ENCODE results near the gene LONRF2. TPM values are rescaled to one million over a fixed set of nuclear protein-coding genes. Genes with fewer than 3 reads are reported as not detected.

Gene LONRF2
- total RNA-seq, 1 experiment from 2014 or later: 1.1 TPM

DNA sequence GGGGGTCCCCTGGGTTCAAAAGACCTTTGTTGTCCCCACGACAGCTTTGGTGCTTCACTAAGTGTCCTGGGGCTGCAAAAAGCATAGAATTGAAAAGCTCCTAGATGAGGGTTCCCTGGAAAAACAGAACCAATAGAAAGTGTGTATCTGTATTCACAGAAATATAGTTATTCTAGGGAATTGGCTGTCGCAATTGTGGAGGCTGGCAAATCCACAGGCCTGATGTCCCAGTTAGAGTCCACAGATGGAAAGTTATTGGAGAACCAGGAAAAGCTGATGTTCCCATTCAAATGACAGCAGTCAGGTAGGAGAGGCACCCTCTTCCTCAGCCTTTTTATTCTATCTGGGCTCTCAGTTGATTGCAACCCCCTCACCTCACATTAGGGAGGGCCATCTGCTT is 65.5 kb downstream of the LONRF2 start:
- Histone ChIP-seq H3K9me2 (replicated peaks; ENCODE audit: low read length) (no peaks in the 10 kb centered on the region), H3K4me2 (ENCODE audit: low read length) (no peak overlapping the region), H3K4me3 (ENCODE audit: low read length) (no peak overlapping the region), H3K27me3 (ENCODE audit: low read length) (no peaks in the 10 kb centered on the region), H3K79me2 (ENCODE audit: low read length) (no peaks in the 10 kb centered on the region), H3K9me3 (ENCODE audit: low read length) (no peaks in the 10 kb centered on the region), H2AFZ (ENCODE audit: low read length) (no peak overlapping the region), H4K20me1 (ENCODE audit: low read length) (no peaks in the 10 kb centered on the region), H3K27ac (ENCODE audit: low read length) (no peak overlapping the region), H3K4me1 (ENCODE audit: insufficient read depth, low read length) (no peaks in the 10 kb centered on the region), H3K36me3 (ENCODE audit: low read depth, low read length) (no peaks in the 10 kb centered on the region), H3K9ac (ENCODE audit: low read length) (no peak overlapping the region), H3F3A (ENCODE audit: low read length, unreplicated experiment) (no peaks in the 10 kb centered on the region)
- no peak for ATAC-seq
- no peak for DNase-seq
- POLR2A ChIA-PET (ENCODE audit: unreplicated experiment): no interaction called here
- CTCF ChIA-PET: no interaction called here
- intact Hi-C loops (cut with micrococcal nuclease): no loop called here
- TF ChIP-seq CTCF (conservative IDR thresholded peaks at IDR 0.05; ENCODE audit: low read depth, low read length): no peak
- no TSS peak for BruUV-seq (replicated peaks)

DNA sequence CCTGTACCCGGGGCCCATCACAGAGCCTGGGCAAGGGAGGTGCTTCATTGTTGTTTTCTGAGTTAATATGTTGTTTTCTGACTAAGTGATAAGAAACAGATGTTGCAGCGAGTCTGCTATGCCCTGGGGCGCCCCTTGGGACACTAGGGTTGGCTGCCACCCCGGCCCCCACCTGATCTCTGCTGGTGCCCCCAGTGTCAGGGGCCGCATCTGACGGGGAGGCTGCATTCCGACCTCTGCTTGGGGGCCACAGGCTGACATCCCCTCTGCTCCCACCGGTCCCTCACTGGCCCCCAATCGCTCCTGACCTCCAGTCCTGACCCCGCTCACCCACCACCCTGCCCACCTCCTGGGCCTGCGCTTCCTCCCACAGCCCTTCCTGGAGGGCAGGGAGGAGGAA is 65.9 kb downstream of the LONRF2 start:
- Histone ChIP-seq H3K79me2 (ENCODE audit: low read length) (no peaks in the 10 kb centered on the region), H3K27me3 (ENCODE audit: low read length) (no peaks in the 10 kb centered on the region), H2AFZ (ENCODE audit: low read length) (no peak overlapping the region), H3K9me2 (replicated peaks; ENCODE audit: low read length) (no peaks in the 10 kb centered on the region), H3K4me3 (ENCODE audit: low read length) (no peak overlapping the region), H3F3A (ENCODE audit: low read length, unreplicated experiment) (no peaks in the 10 kb centered on the region), H3K4me2 (ENCODE audit: low read length) (no peak overlapping the region), H4K20me1 (ENCODE audit: low read length) (no peaks in the 10 kb centered on the region), H3K27ac (ENCODE audit: low read length) (no peak overlapping the region), H3K36me3 (ENCODE audit: low read depth, low read length) (no peaks in the 10 kb centered on the region), H3K9me3 (ENCODE audit: low read length) (no peaks in the 10 kb centered on the region), H3K4me1 (ENCODE audit: insufficient read depth, low read length) (no peaks in the 10 kb centered on the region), H3K9ac (ENCODE audit: low read length) (no peak overlapping the region)
- DNase-seq (no peak), ATAC-seq (no peak)
- no TSS peak for BruUV-seq (replicated peaks)
- TF ChIP-seq EZH2phosphoT487 (IDR thresholded peaks at IDR 0.05; ENCODE audit: borderline replicate concordance, low read length) (no peak), EZH2 (IDR thresholded peaks at IDR 0.05; ENCODE audit: low read length, unreplicated experiment) (no peak)
- intact Hi-C loops (cut with micrococcal nuclease): no loop called here
- ChIA-PET POLR2A (ENCODE audit: unreplicated experiment) (no interaction called here), CTCF (no interaction called here)

DNA sequence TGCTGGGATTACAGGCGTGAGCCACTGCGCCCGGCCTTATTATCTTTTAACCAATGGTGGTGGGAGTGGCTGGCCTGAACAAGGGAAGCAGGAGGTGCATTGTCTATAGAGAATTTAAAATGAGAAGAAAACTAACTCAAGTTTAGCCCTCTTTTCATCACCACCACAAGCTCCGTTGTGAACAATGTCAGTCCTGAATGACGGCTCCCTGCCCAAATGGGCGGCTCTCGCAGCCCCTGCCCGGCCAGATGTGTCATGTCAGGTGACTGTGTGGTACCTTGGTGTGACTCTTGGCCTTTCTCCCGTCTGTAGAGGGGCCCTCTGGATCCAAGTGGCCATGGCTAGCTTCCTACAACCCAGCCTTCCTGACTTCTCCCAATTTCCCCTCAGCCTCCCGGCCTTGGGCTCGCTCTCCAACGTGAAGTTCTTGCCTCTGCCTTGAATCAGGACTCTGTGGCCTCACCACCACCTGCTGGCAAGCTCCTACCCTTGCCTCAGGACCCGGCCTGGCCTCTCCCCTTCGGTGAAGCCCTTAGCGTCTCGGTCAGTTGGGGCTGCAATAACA is 67.6 kb downstream of the LONRF2 start:
- ATAC-seq (no peak), DNase-seq (no peak)
- Histone ChIP-seq H3F3A (ENCODE audit: low read length, unreplicated experiment) (no peaks in the 10 kb centered on the region), H3K4me3 (ENCODE audit: low read length) (no peak overlapping the region), H3K4me2 (ENCODE audit: low read length) (no peak overlapping the region), H3K27ac (ENCODE audit: low read length) (no peak overlapping the region), H3K9me2 (replicated peaks; ENCODE audit: low read length) (no peaks in the 10 kb centered on the region), H4K20me1 (ENCODE audit: low read length) (no peaks in the 10 kb centered on the region), H3K36me3 (ENCODE audit: low read depth, low read length) (no peaks in the 10 kb centered on the region), H3K4me1 (ENCODE audit: insufficient read depth, low read length) (no peaks in the 10 kb centered on the region), H2AFZ (ENCODE audit: low read length) (no peak overlapping the region), H3K9me3 (ENCODE audit: low read length) (no peaks in the 10 kb centered on the region), H3K27me3 (ENCODE audit: low read length) (no peaks in the 10 kb centered on the region), H3K9ac (ENCODE audit: low read length) (no peak overlapping the region), H3K79me2 (ENCODE audit: low read length) (no peaks in the 10 kb centered on the region)
- ChIA-PET CTCF (no interaction called here), POLR2A (ENCODE audit: unreplicated experiment) (no interaction called here)
- intact Hi-C loops (cut with micrococcal nuclease): no loop called here
- BruUV-seq (replicated peaks): no TSS peak
- TF ChIP-seq CTCF (conservative IDR thresholded peaks at IDR 0.05; ENCODE audit: low read depth, low read length) (no peak), EZH2phosphoT487 (IDR thresholded peaks at IDR 0.05; ENCODE audit: borderline replicate concordance, low read length) (no peak), EZH2 (IDR thresholded peaks at IDR 0.05; ENCODE audit: low read length, unreplicated experiment) (no peak)
